Measurements from ENCODE around the gene LRRC1.

DNA sequence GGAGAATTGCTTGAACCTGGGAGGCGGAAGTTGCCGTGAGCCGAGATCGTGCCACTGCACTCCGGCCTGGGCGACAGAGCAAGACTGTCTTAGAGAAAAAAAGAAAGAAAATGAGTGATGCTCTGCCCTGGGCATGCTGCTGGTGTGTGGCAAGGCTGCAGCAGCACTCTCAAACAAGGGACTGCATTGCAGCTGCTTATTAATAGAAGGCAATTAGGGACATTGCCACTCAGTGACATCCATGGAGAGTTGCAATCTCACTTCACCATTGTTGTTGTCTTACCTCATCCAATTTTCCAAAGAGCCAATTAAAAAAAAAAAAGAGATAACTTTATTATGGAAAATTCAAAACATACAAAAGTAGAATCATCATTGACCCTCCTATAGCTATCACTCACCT, 131.1 kb downstream of the LRRC1 start:
- no peak for TF ChIP-seq FOXP2 (optimal IDR thresholded peaks at IDR 0.05; ENCODE audit: borderline replicate concordance, extremely low read depth, extremely low read length, insufficient read depth)
- TF ChIP-seq TAF1 (IDR thresholded peaks at IDR 0.05; ENCODE audit: borderline replicate concordance, insufficient read depth, low read length), result no peak
- TF ChIP-seq POLR2AphosphoS5 (IDR thresholded peaks at IDR 0.05; ENCODE audit: low read depth, low read length), result no peak
- TF ChIP-seq, protein P1, sequence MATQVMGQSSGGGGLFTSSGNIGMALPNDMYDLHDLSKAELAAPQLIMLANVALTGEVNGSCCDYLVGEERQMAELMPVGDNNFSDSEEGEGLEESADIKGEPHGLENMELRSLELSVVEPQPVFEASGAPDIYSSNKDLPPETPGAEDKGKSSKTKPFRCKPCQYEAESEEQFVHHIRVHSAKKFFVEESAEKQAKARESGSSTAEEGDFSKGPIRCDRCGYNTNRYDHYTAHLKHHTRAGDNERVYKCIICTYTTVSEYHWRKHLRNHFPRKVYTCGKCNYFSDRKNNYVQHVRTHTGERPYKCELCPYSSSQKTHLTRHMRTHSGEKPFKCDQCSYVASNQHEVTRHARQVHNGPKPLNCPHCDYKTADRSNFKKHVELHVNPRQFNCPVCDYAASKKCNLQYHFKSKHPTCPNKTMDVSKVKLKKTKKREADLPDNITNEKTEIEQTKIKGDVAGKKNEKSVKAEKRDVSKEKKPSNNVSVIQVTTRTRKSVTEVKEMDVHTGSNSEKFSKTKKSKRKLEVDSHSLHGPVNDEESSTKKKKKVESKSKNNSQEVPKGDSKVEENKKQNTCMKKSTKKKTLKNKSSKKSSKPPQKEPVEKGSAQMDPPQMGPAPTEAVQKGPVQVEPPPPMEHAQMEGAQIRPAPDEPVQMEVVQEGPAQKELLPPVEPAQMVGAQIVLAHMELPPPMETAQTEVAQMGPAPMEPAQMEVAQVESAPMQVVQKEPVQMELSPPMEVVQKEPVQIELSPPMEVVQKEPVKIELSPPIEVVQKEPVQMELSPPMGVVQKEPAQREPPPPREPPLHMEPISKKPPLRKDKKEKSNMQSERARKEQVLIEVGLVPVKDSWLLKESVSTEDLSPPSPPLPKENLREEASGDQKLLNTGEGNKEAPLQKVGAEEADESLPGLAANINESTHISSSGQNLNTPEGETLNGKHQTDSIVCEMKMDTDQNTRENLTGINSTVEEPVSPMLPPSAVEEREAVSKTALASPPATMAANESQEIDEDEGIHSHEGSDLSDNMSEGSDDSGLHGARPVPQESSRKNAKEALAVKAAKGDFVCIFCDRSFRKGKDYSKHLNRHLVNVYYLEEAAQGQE (IDR thresholded peaks at IDR 0.05; ENCODE audit: insufficient read depth in 1 of 2, low read depth in 2 of 2, low read length in 2 of 2), result no peak
- TF ChIP-seq SIN3A (IDR thresholded peaks at IDR 0.05; ENCODE audit: borderline replicate concordance, insufficient read depth, low read length), result no peak
